HT-29 (cell line): Measurements from ENCODE around the gene IL5. TPM values are rescaled to one million over a fixed set of nuclear protein-coding genes. Genes with fewer than 3 reads are reported as not detected.
"Not testable (repeated sequence)": the region's sequence is repeated elsewhere in the genome, so short reads cannot be mapped to it uniquely, and the experiment has no call there.

Source experiments
- DNase-seq: peaks from one replicate; pipeline ENCODE4 v3.0.0-alpha.2; 2015; ENCODE audit warnings: low spot score
- total RNA-seq: library from RNA; depleted of rRNA; stranded (reverse); fragments of >200 nt; shearing (Covaris generic); gene quantifications from 2 replicates; pipeline ENCODE4 v1.2.3, GENCODE V29; 2014; rRNA removed

Gene IL5
- total RNA-seq = not detected in 2 replicates

DNA sequence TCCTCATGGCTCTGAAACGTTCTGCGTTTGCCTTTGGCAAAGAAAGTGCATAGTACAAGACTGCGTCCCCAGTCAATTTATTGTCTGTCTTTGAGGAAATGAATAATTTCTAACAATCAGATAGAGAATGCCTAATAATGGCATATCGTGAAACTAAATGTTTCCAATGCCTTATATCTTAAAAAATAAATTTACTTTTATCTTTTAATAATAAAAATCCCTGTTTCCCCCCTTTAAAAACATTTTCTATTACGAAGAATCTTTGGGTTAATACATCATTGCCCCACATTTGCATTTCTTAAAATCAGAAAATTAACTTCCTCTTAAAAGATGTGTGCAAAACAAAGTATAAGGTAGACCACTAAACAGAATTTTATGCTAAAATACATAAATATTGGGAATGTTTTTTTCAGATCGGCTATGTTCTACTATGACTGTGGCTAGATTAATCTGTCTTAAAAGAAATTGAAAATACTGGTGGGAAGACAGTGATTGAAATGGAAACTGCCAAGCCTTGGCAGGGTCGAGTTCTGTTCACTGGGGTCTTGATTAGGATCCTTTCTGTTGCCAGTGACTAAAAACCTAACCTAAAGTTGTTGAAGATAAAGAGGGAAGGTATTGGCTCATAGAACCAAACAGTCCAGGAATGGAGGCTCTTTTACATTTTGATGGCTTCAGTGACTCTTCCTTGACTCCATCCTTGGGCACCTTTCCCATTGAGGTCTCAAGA, at the start of gene IL5:
Gene IL5 (minus strand): TSS at position 51 of the 730 bp plus-strand sequence. CDS start 44 bp downstream, at position 7.
- no peak for DNase-seq

DNA sequence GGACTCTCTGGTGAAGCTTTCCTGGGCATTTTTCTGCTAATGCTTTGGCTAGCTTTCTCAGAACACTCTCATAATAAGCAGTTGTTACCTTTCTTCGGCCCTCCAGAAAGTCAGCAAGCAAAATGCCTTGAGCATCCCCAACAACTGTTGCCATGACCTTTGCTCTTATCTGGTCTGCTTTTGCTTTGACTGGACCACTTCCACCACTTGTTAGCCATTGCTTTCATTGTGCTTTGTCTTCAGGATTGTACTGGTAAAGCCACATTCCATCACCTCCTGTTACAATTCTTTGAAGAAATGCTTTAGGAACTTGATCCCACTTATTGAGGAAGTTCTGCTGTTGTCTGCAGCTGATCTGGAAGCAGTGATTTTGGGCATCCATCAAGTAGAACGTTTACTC, 49.2 kb upstream of the IL5 start:
- no peak for DNase-seq

DNA sequence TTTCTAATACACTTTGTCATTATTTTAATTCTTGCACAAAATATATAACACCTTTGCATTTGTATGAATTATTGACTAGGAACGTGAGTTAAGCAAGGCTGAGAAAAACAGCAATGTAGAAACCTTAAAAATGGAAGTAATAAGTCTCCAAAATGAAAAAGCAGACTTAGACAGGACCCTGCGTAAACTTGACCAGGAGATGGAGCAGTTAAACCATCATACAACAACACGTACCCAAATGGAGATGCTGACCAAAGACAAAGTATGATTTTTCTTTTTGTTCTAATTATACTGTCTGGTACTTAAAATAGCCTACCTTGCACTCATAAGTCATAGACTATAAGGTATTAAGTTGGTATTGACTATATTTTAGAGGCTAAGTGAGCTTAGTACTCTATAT, 47.8 kb upstream of the IL5 start:
- DNase-seq = peak; percentile 5

DNA sequence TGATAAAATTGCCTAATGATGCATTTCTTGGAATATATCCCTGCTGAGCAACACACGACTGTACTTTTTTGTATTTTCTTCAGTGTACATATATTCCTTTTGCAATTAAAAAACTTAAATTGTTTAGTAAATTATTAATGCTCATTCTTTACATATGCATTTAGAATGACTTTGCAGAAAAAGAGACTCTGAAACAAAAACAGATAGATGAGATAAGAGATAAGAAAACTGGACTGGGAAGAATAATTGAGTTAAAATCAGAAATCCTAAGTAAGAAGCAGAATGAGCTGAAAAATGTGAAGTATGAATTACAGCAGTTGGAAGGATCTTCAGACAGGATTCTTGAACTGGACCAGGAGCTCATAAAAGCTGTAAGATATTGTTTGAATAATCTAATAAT, 46.1 kb upstream of the IL5 start:
- no peak for DNase-seq

DNA sequence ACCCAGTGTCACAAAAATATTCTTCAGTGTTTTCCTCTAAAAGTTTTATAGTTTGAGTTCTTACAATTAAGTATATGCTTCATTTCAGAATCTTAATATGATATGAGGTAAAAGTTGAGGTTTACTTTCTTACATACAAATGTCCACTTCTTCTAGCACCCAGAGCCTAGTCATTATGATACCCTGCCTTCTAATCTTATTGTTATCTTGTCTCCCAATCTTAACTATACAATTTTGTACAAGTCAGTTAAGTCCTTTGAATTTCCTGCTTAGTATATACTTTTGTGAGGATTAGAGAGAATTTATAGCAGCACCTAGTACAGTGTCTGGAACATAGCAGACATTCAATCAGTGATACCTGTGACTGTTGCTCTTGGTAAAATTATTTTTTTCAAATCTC, 42.7 kb upstream of the IL5 start:
- DNase-seq = no peak

DNA sequence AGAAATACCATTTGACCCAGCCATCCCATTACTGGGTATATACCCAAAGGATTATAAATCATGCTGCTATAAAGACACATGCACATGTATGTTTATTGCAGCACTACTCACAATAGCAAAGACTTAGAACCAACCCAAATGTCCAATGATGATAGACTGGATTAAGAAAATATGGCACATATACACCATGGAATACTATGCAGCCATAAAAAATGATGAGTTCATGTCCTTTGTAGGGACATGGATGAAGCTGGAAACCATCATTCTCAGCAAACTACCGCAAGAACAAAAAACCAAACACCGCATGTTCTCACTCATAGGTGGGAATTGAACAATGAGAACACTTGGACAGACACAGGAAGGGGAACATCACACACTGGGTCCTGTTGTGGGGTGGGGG, 41.2 kb upstream of the IL5 start:
- DNase-seq = not testable (repeated sequence)

DNA sequence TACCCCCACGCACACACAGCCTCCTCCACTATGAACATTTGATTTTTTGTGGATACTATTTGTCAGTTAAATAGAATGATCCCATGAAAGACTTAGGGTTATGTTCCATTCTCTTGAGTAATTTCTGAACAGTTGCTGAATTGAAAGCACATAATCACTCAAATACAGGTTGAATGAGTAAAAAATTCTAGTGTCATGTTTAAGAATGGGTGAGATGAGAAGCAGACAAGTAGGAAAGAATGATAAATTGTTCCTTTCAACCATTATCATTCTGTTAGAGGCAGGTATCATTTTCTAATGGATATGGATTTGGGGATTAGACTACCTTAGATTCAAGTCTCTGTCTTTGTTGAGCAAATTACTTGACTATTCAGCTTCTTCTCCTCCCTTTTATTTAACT, 32.8 kb upstream of the IL5 start:
- DNase-seq = no peak

DNA sequence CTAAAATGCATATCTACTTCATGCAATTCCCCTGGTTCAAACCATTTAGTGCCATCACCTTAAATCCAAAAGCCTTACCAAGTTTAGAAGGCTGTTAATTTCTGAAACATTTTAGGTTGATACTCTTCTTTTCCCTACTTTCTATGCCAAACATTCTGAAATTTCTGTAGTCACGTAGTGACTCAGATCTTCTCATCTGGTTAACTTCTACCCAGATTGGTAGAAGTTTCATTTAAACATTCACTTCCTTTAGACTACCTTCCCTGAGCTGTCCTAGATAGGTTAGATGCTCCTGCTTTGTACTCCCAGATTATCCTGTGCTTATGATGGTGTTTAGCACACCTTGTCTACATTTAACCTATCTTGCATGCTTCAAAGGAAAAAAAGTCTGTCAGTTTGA, 23.3 kb upstream of the IL5 start:
- DNase-seq = no peak

DNA sequence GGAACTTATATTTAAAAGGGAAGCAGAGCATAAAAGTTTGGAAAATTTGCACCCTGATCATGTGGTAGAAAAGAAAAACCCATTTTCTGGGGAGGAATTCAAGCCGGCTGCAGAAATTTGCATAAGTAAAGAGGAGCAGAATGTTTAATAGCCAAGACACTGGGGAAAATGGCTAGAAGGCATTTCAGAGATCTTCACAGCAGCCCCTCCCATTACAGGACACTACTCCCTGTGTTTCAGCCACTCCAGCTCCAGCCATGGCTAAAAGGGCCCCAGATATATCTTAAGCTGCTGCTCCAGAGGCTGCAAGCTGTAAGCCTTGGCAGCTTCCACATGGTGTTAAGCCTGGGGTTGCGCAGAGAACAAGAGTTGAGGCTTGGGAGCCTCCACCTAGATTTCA, 21.2 kb upstream of the IL5 start:
- DNase-seq = not testable (repeated sequence)

DNA sequence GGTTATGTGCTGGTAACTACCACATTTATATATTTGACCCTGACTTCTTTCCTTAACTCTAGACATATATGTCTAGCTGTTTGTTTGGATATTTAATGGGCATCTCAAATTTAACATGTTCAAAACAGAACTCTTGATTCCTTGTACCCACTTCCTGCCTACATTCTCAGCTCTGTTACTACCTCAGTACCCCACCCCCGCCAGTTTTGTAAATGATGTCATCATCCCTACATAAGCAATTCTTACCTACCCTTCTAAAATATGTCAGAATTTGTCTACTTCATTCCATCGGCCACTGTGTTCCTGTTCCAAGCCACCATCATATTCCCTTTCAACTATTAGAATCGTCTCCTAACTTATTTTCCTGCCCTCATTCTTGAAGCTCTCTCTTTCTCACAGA, 18.3 kb upstream of the IL5 start:
- DNase-seq = no peak

DNA sequence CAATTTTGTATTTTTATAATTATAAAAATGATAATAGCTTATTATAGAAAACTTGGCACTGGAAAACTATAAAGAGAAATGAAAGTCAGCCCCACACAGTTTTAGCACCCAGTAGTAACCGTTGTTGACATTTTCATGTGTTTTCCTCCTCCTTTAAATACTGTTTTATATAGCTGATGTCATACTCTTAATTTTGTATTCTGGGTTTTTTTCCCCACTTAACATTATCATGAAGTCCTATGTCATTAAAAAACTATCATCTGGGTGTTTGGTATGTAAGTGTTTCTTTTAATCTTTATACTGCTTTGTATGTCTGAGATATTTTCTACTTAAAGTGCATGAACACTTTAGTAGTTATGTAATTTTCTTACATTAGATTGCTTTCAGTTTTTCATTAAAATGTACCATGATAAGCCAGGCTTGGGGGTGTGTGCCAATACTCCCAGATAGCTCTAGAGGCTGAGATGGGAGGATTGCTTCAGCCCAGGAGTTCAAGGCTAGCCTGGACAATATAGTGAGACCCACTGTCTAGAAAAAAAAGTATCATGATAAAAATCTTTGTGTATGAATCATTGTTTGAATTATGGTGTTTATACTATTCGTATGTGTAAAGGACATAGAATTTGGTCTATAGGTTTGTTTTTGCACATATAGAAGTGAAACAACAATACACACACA, 16.2 kb upstream of the IL5 start:
- no peak for DNase-seq

DNA sequence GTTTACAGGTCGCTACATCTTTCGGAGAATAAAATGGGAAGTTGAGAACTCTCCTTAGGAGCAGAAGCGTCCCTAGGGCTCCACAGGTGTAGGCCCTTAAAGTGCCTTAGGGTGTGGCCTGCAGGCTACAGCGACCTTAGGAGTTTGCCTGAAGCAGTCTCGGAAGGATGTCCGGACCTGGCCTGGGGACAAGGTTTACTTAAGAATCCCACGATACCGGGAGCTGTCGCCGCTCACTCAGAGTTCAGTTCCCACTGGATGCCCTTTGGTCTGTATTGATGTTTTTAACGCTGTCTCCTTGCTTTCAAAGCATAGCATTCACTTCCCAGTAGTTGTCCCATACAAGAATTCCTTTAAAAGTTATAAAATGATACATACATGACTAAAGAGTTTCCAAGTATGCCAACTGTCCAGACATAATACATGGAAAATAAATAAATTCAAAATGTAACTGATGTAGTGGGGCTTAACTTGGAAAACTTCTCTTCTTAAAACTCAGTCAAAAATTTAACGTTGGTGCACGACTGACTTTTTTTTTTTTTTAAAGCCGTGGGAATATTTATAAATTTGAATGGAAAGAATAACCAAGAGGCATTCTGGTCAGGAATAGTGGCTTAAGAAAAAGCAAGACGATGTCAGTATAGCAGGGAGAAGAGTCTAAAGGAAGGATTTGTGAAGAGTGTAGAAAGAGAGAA, 14.3 kb upstream of the IL5 start:
- peak; percentile 79 for DNase-seq

DNA sequence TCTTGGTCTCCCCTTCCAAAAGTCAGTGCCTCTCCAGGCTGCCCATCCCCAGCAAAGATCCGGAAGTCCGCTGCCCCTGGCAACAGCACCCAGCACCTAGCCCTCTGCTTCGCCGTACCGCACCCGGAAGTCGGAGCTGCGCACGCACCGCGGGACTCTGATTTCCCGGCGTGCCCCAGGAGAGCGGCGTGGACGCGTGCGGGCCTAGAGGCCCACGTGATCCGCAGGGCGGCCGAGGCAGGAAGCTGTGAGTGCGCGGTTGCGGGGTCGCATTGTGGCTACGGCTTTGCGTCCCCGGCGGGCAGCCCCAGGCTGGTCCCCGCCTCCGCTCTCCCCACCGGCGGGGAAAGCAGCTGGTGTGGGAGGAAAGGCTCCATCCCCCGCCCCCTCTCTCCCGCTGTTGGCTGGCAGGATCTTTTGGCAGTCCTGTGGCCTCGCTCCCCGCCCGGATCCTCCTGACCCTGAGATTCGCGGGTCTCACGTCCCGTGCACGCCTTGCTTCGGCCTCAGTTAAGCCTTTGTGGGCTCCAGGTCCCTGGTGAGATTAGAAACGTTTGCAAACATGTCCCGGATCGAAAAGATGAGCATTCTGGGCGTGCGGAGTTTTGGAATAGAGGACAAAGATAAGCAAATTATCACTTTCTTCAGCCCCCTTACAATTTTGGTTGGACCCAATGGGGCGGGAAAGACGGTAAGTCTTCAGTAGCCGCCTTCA, 13.6 kb upstream of the IL5 start, which contains the start of gene RAD50:
Gene RAD50 (plus strand): TSS at position 215 of the 715 bp plus-strand sequence. CDS start 348 bp downstream, at position 563.
- DNase-seq = peak; percentile 94

DNA sequence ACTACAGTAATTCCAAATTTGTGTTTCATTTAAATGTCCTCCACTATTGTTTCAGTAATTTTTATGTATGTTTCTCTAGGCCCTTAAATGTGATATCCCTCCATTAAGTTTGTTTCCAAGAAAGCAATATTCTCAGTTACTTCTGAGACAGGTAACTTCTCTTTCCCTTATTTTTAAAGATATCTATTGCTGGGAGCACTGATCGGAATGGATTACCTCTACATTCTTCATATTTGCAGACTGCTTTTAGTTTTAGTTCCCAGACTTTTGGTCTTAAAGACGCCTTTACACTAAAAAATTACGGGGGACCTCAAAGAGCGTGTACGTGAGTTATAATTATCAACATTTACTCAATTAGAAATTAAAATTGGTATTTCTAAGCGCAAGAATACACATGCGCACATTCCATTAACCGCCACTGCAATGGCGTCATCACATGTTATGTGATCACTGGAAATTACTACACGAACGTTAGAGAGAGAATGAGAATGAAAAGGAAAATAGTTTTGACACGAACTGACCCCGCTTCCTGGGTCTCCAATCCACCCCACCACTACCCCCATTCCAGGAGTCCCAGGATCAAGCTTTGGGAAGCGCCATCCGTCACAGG, 12.9 kb upstream of the IL5 start:
- no peak for DNase-seq

DNA sequence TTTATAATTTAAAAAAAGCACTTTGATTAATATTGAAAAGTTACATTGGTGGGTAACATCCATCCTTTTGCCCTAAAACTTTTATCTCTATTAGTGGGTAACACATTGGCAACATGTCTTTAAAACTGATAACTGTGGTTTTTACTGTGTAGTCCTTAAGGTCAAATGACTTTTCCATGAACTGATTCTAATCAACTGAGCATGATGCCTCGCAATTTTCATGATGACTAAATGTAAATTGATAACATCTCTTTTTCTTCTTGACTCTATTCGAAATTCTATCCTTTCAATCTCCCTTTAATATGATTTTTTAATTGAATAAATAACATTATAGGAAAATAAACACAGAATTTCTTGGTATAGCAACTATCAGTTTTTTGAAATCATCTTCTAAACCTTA, 6.3 kb upstream of the IL5 start:
- no peak for DNase-seq

DNA sequence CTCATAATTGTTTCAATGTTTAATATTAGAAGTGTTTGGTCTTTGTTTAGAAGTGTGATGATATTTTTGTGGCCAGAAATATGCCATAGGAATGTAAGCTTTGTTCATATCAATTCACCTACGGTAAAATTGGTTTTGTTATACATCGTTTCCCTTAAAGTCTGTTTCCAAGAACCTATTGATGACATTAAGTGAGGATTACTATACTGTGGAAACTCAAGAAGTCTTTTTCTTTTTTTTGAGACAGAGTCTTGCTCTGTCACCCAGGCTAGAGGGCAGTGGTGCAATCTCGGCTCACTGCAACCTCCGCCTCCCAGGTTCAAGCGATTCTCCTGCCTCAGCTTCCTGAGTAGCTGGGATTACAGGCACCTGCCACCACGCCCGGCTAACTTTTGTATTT, 5.5 kb upstream of the IL5 start:
- not testable (repeated sequence) for DNase-seq

DNA sequence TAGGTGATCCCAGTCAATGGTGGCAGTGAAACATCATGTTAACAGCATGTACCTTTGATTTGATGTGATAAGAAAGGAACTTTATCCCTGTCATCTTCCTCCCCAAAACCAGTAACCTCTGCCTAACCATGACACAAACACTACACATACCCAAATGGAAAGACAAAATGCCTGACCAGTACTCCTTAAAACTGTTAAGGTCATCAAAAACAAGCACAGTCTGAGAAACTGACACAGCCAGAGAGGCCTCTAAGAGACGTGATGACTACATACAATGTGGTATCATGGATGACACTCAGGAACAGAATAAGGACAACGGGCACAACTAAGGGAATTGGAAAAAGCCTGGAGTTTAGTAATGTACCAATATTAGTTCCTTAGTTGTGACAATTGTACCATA, 3.9 kb upstream of the IL5 start:
- DNase-seq = no peak

DNA sequence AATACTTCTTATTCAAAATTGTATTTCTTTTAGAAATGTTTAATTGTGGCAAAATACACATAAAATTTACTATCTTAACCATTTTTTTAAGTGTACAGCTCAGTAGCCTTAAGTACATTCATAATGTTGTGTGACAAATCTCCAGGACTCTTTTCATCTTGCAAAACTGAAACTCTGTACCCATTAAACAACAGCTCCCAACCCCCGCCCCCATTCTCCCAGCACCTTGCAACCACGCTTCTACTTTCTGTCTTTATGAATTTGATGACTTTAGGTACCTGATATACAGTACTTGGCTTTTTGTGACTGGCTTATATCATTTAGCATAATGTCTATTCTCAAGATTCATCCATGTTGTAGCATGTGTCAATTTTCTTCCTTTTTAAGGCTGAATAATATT, 2.8 kb upstream of the IL5 start:
- DNase-seq = no peak

DNA sequence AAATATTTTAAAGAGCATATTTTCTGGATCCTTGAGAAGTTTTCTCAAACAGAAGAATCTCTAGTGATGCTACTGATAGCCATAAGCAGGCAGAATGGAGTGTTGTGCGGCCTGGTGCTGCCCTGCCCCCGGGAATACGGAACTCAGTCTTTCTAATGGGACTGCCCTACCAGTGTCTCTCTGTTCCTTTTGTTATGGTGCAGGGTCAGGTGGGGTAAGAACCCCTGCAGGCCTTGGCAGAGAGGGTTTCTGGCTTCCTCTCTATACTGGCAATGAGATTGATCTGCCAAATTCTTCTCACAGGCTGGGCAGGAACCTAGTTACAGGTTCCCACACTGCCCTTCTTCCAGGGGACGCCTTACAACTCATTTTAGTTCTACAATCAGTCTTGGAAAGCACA, 2.6 kb downstream of the IL5 start:
- no peak for DNase-seq

DNA sequence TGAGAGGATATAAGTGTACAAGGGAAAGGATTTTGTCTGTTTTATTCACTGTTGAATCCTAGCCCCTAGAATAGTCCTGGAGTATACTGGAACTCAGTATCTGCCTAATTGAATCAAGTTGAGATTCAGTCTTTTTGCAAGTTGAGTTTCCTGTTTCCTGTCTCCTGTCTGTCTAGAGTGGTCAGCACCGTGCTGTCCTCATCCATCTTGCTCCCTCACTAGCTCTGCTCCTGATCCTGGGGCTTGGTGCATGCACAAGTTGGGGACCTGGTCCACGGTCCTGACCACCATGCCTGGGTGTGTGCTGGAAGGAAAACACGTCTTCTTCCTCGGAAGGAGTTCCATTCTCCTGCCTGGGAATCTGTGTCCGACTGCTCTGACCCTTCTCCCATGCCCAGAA, 3.2 kb downstream of the IL5 start:
- no peak for DNase-seq

DNA sequence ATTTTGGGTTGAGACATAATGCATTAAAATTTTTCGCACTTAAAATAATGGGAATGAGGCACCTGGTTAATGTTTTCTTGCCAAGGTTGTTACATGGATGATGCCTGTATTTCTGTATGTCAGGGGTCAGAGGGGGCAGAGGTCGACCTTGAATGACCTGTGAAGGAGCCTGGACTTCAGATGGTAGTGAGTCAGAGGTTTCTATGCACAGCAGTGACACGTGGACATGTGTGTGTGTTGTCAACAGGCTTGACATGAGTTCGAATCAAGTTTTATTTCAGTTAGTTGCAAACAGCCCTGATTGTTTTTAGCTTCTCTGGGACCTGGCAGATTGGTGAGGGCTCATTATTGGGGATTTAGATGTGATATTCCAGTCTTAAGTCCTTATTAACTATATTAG, 3.6 kb downstream of the IL5 start:
- no peak for DNase-seq

DNA sequence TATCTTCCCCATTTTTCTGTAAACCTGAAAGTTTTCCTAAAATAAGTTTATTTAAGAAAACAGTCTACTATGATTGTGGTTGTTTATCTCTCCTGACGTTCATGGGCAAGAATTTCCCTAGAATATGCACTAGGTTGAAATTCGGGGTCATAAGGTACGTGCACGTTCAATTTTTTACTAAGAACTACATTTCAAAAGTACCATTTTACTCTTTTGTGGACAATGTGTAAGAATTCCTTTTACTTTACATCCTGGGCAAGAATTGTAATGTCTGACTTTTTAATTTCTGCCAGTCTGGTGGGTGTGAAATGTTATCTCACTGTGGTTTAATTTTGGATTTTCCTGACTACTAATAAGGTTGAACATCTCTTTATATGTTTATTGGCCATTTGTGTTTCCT, 12.4 kb downstream of the IL5 start:
- no peak for DNase-seq
